Mesothelial cell of epicardium (in vitro differentiated cells): ENCODE results near the gene PLEKHA5. TPM values are rescaled to one million over a fixed set of nuclear protein-coding genes. Genes with fewer than 3 reads are reported as not detected.

ENCODE experiments used
- DNase-seq, 2 experiments: peaks; one replicate each; pipeline ENCODE4 v3.0.0; 2021; ENCODE audit warnings: low spot score in 2 of 2; ENCODE audit not compliant: unreplicated experiment in 2 of 2
- H3K27ac Mint-ChIP-seq: 2 replicates; pipeline ENCODE4 v1.8.0; 2021; ENCODE audit warnings: mixed read lengths
- H3K27me3 Mint-ChIP-seq: 2 replicates; pipeline ENCODE4 v1.8.0; 2021; ENCODE audit warnings: low read depth, mixed read lengths
- H3K36me3 Mint-ChIP-seq: 2 replicates; pipeline ENCODE4 v1.8.0; 2021; ENCODE audit warnings: mixed read lengths
- H3K4me1 Mint-ChIP-seq: 2 replicates; pipeline ENCODE4 v1.8.0; 2021; ENCODE audit warnings: mixed read lengths
- H3K4me3 Mint-ChIP-seq: 2 replicates; pipeline ENCODE4 v1.8.0; 2021; ENCODE audit warnings: mild to moderate bottlenecking, moderate library complexity, mixed read lengths
- H3K9me3 Mint-ChIP-seq: 2 replicates; pipeline ENCODE4 v1.8.0; 2021; ENCODE audit warnings: mixed read lengths
- CTCF ChIP-seq: fragments of 200-600 bp; sonication (generic); IDR thresholded peaks from one replicate; pipeline ENCODE4 v1.5.0; 2021; ENCODE audit warnings: antibody characterized with exemption; ENCODE audit not compliant: unreplicated experiment
- total RNA-seq: library from RNA; stranded (reverse); gene quantifications from 3 replicates; pipeline ENCODE4 v1.2.1, GENCODE V29; 2021

Gene PLEKHA5
- total RNA-seq, 1 donor from 2014 or later = 52.0 TPM

DNA sequence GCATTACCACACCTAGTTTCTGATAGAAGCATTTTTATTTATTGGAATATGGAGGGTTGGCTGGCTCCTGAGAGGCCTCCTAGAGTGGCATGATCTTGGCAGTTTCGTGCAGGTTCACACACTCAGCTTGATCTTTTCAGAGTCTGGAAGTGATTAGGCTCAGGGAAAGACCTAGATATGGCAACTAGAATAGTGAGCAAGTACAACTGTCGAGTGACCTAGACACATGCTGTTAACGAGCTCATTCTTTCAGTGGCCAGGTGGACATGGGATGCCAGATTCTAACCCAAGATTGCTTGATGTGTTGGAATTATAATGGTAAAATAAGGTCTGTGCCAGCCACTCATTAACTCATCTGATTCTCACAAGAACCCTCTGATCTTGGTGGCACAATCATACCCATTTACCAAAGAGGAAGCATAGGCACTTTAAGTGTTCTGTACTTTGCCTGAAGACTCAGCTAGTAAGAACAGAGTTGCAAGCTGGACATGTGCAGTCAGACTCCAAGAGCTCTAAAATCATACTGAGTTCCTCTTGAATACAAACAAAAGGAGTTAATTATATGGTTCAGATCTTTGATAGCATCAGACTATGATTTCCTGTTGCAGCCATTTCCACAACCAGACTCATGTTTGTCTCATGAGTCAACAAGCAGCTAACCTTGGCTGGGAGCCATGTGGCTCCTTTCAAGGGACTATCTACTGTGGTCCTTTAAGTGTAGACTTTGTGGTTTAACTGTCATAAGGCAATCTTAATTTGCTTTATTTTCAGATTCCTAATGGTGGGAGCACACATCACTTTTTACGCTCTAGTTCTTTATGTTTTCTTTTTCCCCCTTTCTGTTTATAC lies 144.2 kb downstream of the PLEKHA5 start:
- H3K9me3 Mint-ChIP-seq = no peaks in the 10 kb centered on the region
- H3K27me3 Mint-ChIP-seq = no peaks in the 10 kb centered on the region
- H3K27ac Mint-ChIP-seq = peak overlapping the region; percentile 59
- no peak overlapping the region for H3K4me3 Mint-ChIP-seq
- DNase-seq = no peak
- no peaks in the 10 kb centered on the region for H3K4me1 Mint-ChIP-seq
- H3K36me3 Mint-ChIP-seq = peaks cover 22% of the 10 kb centered on the region
- TF ChIP-seq CTCF = no peak

DNA sequence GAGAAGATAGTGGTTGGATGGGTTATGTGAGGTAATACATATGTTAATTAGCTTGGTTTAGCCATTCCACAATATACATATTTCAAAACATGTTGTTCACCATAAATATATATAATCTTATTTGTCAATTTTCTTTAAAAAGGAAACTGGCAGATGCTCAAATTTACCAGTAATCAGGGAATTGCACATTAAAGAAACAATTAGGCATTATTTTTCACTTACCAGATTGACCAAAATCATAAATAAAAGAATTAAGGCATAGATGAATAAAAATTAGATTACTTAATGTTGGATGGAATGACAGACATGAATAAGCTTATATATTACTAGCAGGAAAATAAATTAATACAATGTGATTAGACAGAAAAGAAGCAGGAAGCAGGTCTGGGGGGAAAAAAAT lies 147.2 kb downstream of the PLEKHA5 start:
- no peak for DNase-seq
- Mint-ChIP-seq H3K4me1 (no peaks in the 10 kb centered on the region), H3K4me3 (no peak overlapping the region), H3K9me3 (no peaks in the 10 kb centered on the region), H3K36me3 (peaks cover 24% of the 10 kb centered on the region), H3K27ac (peak overlapping the region; percentile 67), H3K27me3 (no peaks in the 10 kb centered on the region)
- no peak for TF ChIP-seq CTCF

DNA sequence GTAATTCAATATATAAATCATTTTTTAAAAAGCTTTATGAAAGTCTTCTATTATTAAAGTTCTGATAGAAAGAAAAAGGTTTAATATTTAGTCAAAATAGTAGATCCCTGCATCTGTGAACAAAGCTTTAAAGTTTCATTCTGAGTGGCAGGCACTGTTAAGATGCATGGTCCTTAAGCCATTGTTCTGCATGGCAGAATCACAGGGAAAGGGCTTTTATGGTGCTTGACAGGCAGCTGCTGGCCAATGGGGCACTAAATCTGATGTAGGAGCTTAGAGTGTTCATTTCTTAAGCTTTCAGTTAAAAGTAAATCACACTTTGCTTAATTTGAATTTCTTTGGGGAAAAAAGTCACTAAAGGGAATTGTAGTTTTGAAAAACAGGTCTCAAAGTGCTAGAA lies 148.2 kb downstream of the PLEKHA5 start:
- Mint-ChIP-seq H3K36me3 (peaks cover 24% of the 10 kb centered on the region), H3K4me3 (no peak overlapping the region), H3K9me3 (no peaks in the 10 kb centered on the region), H3K27me3 (no peaks in the 10 kb centered on the region), H3K4me1 (no peaks in the 10 kb centered on the region), H3K27ac (no peak overlapping the region)
- no peak for TF ChIP-seq CTCF
- no peak for DNase-seq

DNA sequence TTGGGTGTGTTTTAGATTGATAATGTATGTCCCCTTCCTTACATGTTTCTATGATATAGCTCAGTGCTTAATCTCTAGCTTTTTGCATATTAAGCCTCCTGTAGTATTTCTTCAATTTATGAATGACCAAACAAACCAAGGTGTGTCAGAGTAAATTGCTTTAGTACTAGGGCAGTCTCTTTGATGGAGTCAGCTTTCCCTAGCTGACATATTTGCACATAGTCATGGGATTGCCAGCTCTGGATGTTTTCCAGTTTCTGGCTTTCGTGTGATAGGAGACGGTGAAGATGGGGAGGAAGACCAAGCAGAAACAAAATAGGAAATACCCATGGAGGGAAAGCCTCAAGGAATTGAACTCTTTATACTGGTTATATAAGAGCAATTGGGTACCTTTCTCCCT lies 148.9 kb downstream of the PLEKHA5 start:
- no peak overlapping the region for H3K27ac Mint-ChIP-seq
- H3K4me3 Mint-ChIP-seq = no peak overlapping the region
- H3K4me1 Mint-ChIP-seq = no peaks in the 10 kb centered on the region

DNA sequence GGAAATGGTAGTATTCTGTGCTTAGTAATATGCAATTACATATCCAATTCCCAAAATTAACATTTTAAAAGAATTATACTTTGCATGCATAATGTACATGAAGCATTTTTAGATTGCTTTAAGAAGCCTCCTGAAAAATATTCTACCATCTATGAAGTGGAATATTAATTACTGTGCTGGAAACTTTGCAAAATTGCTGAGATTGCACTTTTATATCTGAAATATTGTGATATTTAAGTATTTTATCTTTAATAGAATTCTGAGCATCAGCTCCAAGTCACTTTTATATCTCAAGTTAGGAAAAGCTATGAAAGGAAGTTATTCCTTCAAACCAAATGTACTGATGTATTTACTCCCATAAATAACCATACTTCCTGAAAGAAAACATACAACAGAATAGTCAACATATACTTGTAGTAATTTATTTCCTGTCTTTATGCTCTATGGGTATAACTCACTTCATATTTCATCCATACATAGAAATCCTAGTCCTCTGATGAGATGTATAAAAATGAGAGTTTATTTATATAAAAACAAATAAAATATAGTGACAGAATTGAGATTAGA lies 152.7 kb downstream of the PLEKHA5 start:
- no peaks in the 10 kb centered on the region for H3K4me1 Mint-ChIP-seq

More for the DNA sequence above, 148.9 kb downstream of the PLEKHA5 start:
- DNase-seq = no peak
- no peak for TF ChIP-seq CTCF
- Mint-ChIP-seq H3K36me3 (peaks cover 27% of the 10 kb centered on the region), H3K9me3 (no peaks in the 10 kb centered on the region), H3K27me3 (no peaks in the 10 kb centered on the region)

More for the DNA sequence above, 152.7 kb downstream of the PLEKHA5 start:
- H3K27ac Mint-ChIP-seq = no peak overlapping the region
- peaks cover 15% of the 10 kb centered on the region for H3K36me3 Mint-ChIP-seq
- no peaks in the 10 kb centered on the region for H3K27me3 Mint-ChIP-seq
- no peak for TF ChIP-seq CTCF
- H3K9me3 Mint-ChIP-seq = no peaks in the 10 kb centered on the region
- no peak overlapping the region for H3K4me3 Mint-ChIP-seq
- DNase-seq = no peak
